Measurements from ENCODE around the gene HEXD.

The HEXD gene

DNA sequence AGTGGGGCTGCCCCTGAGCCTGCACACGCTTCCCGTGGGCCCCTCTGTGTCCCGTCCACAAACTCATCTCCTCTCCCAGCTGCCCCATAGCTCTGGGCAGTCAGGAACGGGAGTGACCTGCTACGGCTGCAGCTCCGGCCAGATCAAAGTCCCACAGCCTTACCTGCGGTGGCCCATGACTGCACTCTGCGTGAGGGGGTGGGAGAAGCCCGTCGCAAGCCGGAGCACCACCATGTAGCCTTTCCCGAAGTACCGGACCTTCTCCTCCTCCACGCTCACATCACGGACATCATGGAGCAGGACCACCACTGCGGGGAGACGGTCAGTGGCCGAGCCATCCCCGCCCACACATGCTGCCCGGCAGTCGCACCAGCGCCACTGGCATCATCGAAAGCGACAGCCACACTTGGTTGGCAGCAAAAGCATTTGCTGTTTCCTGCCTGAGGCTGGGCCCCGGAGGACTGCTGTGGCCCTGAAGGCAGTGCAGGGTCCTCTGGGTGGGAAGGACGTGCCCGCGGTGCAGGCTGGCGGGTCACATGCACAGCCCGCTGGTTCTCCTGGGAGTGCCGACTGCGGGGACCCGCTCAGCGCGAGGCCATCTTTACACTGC is 26.2 kb downstream of the HEXD start:
- TF ChIP-seq ZNF565 (CRISPR knock-in tag; conservative IDR thresholded peaks at IDR 0.05; ENCODE audit: low read depth) (no peak), SNAI2 (CRISPR knock-in tag; IDR thresholded peaks at IDR 0.05) (no peak), CSRNP3 (CRISPR knock-in tag; IDR thresholded peaks at IDR 0.05) (no peak), RARB (CRISPR knock-in tag; IDR thresholded peaks at IDR 0.05) (no peak), POU6F1 (CRISPR knock-in tag; IDR thresholded peaks at IDR 0.05; ENCODE audit: borderline replicate concordance, low read depth) (no peak), GLIS3 (CRISPR knock-in tag; IDR thresholded peaks at IDR 0.05) (no peak), ZNF8 (CRISPR knock-in tag; IDR thresholded peaks at IDR 0.05) (no peak), ZFP30 (CRISPR knock-in tag; IDR thresholded peaks at IDR 0.05) (no peak), ARNTL (CRISPR knock-in tag; IDR thresholded peaks at IDR 0.05; ENCODE audit: borderline replicate concordance, low read depth) (no peak)
- TF ChIP-seq, protein P1, sequence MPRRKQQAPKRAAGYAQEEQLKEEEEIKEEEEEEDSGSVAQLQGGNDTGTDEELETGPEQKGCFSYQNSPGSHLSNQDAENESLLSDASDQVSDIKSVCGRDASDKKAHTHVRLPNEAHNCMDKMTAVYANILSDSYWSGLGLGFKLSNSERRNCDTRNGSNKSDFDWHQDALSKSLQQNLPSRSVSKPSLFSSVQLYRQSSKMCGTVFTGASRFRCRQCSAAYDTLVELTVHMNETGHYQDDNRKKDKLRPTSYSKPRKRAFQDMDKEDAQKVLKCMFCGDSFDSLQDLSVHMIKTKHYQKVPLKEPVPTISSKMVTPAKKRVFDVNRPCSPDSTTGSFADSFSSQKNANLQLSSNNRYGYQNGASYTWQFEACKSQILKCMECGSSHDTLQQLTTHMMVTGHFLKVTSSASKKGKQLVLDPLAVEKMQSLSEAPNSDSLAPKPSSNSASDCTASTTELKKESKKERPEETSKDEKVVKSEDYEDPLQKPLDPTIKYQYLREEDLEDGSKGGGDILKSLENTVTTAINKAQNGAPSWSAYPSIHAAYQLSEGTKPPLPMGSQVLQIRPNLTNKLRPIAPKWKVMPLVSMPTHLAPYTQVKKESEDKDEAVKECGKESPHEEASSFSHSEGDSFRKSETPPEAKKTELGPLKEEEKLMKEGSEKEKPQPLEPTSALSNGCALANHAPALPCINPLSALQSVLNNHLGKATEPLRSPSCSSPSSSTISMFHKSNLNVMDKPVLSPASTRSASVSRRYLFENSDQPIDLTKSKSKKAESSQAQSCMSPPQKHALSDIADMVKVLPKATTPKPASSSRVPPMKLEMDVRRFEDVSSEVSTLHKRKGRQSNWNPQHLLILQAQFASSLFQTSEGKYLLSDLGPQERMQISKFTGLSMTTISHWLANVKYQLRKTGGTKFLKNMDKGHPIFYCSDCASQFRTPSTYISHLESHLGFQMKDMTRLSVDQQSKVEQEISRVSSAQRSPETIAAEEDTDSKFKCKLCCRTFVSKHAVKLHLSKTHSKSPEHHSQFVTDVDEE (CRISPR knock-in tag; IDR thresholded peaks at IDR 0.05): no peak
- TF ChIP-seq, protein P2, sequence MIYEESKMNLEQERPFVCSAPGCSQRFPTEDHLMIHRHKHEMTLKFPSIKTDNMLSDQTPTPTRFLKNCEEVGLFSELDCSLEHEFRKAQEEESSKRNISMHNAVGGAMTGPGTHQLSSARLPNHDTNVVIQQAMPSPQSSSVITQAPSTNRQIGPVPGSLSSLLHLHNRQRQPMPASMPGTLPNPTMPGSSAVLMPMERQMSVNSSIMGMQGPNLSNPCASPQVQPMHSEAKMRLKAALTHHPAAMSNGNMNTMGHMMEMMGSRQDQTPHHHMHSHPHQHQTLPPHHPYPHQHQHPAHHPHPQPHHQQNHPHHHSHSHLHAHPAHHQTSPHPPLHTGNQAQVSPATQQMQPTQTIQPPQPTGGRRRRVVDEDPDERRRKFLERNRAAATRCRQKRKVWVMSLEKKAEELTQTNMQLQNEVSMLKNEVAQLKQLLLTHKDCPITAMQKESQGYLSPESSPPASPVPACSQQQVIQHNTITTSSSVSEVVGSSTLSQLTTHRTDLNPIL (CRISPR knock-in tag; IDR thresholded peaks at IDR 0.05; ENCODE audit: low read depth): no peak
- TF ChIP-seq, protein P3, sequence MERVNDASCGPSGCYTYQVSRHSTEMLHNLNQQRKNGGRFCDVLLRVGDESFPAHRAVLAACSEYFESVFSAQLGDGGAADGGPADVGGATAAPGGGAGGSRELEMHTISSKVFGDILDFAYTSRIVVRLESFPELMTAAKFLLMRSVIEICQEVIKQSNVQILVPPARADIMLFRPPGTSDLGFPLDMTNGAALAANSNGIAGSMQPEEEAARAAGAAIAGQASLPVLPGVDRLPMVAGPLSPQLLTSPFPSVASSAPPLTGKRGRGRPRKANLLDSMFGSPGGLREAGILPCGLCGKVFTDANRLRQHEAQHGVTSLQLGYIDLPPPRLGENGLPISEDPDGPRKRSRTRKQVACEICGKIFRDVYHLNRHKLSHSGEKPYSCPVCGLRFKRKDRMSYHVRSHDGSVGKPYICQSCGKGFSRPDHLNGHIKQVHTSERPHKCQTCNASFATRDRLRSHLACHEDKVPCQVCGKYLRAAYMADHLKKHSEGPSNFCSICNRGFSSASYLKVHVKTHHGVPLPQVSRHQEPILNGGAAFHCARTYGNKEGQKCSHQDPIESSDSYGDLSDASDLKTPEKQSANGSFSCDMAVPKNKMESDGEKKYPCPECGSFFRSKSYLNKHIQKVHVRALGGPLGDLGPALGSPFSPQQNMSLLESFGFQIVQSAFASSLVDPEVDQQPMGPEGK (CRISPR knock-in tag; IDR thresholded peaks at IDR 0.05; ENCODE audit: borderline replicate concordance): no peak
- ATAC-seq: no peak

DNA sequence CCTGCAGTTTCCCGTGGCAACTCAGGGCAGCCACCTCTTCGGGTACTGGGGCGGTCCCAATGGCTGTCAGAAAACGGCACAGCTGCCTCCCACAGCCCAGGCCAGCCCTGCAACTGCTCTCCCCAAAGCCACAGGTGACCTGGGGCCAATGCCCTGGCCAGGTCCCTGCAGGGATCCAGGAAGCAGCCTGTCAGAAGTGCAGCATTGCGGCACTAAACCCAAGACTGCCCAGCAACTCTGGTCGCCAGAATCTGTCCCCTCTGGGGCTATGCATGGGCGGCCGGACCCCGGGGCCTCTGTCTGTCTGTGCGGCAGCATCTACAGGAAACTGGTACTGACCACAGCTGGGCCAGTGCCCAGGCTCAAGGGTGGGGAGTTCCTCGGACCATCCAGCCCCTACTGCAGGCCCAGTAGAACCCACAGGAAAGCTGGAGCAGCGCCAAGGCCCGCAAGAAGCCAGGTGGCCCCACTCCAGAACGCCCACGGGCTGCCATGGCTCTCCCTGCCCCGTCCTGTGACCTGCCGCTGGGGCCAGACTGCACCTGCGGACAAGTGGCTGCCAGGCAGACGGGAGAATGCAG is 26.9 kb downstream of the HEXD start:
- TF ChIP-seq ZFP30 (CRISPR knock-in tag; IDR thresholded peaks at IDR 0.05): no peak
- no peak for TF ChIP-seq ZC3H10 (CRISPR knock-in tag; IDR thresholded peaks at IDR 0.05)
- TF ChIP-seq ZFP3 (CRISPR knock-in tag; IDR thresholded peaks at IDR 0.05): no peak
- no peak for TF ChIP-seq ESRRG (CRISPR knock-in tag; IDR thresholded peaks at IDR 0.05)
- no peak for TF ChIP-seq POU6F1 (CRISPR knock-in tag; IDR thresholded peaks at IDR 0.05; ENCODE audit: borderline replicate concordance, low read depth)
- no peak for TF ChIP-seq CSRNP3 (CRISPR knock-in tag; IDR thresholded peaks at IDR 0.05)
- TF ChIP-seq GLIS3 (CRISPR knock-in tag; IDR thresholded peaks at IDR 0.05): no peak
- no peak for TF ChIP-seq ZNF565 (CRISPR knock-in tag; conservative IDR thresholded peaks at IDR 0.05; ENCODE audit: low read depth)
- no peak for TF ChIP-seq TOX (CRISPR knock-in tag; IDR thresholded peaks at IDR 0.05; ENCODE audit: borderline replicate concordance)
- no peak for ATAC-seq
